GM21825 (cell line): Measurements from ENCODE around the gene ZBTB16.

ENCODE experiments used
- ATAC-seq: cut with Tn5 transposase; IDR thresholded peaks from one replicate; pipeline ENCODE4 v1.9.1; 2021; ENCODE audit warnings: mild to moderate bottlenecking, moderate library complexity; ENCODE audit not compliant: unreplicated experiment

The ZBTB16 gene

GRCh38 chr11:114149689-114150407, 90.3 kb downstream of the ZBTB16 start:
- ATAC-seq: no peak

GRCh38 chr11:114150671-114151070, 91.2 kb downstream of the ZBTB16 start:
- ATAC-seq: no peak

GRCh38 chr11:114151631-114152030, 92.1 kb downstream of the ZBTB16 start:
- no peak for ATAC-seq

- no peak for ATAC-seq
These were observed 92.7 kb downstream of the ZBTB16 start for GRCh38 chr11:114152162-114152561.

GRCh38 chr11:114152785-114153184, 93.3 kb downstream of the ZBTB16 start:
- no peak for ATAC-seq

GRCh38 chr11:114153224-114153623, 93.7 kb downstream of the ZBTB16 start:
- no peak for ATAC-seq

GRCh38 chr11:114154271-114155047, 94.9 kb downstream of the ZBTB16 start:
- no peak for ATAC-seq

GRCh38 chr11:114155116-114155515, 95.6 kb downstream of the ZBTB16 start:
- ATAC-seq: no peak

GRCh38 chr11:114156131-114156581, 96.6 kb downstream of the ZBTB16 start:
- ATAC-seq: no peak

GRCh38 chr11:114156782-114157181, 97.3 kb downstream of the ZBTB16 start:
- ATAC-seq: no peak

GRCh38 chr11:114157476-114158050, 98.1 kb downstream of the ZBTB16 start:
- no peak for ATAC-seq

- ATAC-seq: no peak
These were observed 98.9 kb downstream of the ZBTB16 start for GRCh38 chr11:114158421-114158820.

- no peak for ATAC-seq
These were observed 99.4 kb downstream of the ZBTB16 start for GRCh38 chr11:114158886-114159285.

- no peak for ATAC-seq
These were observed 99.8 kb downstream of the ZBTB16 start for GRCh38 chr11:114159320-114159719.

GRCh38 chr11:114159802-114160632, 100.5 kb downstream of the ZBTB16 start:
- peak; percentile 73 for ATAC-seq

- ATAC-seq: no peak
These were observed 101.4 kb downstream of the ZBTB16 start for GRCh38 chr11:114160894-114161293.

GRCh38 chr11:114161486-114162250, 102.2 kb downstream of the ZBTB16 start:
- no peak for ATAC-seq

GRCh38 chr11:114162719-114163123, 103.2 kb downstream of the ZBTB16 start:
- no peak for ATAC-seq

GRCh38 chr11:114163229-114163631, 103.7 kb downstream of the ZBTB16 start:
- ATAC-seq: no peak

- no peak for ATAC-seq
These were observed 104.4 kb downstream of the ZBTB16 start for GRCh38 chr11:114163830-114164401.
